ENCODE data around the gene NLRP6. TPM values are rescaled to one million over a fixed set of nuclear protein-coding genes. Genes with fewer than 3 reads are reported as not detected.

The NLRP6 gene
- total RNA-seq, 4 donors from 2014 or later: 0.23 to 1.9 TPM; not detected in 2

DNA sequence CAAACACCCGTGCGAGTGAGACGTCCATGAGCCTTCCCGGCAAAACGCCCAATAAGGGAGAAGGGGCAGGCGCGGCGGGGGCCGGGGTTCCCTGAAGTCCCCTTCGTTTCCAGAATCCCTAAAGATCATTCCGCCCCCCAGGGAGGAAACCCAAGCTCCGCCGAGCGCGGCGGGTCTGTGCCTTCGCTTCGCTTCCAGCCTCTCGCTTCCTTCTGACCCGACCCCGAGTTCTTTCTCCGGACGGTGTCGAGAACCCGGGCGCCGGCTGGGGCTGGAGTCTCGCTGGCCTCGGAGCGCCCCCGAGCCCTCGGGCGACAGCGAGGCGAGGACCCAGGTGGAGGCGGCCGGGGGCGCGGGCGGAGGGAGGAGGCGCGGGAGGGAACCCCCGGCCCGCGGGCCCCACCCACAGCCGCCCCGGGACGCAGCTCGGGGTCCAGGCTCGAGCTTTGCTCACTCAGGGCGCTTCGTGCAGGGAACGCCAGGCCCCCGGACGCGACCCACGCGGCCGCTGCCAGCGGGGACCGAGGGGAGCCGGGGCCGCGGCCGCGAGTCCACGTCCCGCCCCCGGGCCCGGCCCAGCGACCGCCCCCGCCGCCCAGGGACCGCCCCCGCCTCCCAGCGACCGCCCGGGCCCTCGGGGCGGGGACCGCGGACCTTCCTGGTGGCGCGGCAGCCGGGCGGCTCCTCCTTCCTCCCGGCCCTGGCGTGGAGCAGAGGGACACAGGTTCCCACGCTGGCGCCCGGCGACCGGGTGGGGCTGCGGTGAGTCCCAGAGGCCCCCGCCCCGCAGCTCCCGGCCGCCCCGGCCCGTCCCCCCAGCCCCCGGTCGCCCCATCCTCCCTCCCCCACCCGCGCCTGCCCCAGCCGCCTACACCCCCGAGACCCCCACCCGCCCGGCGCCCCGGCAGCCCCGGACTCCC lies 10.5 kb downstream of the NLRP6 start, which contains the start of gene PGGHG:
TSS of gene PGGHG (plus strand) at position 649 of the 920 bp plus-strand sequence. CDS start 691 bp downstream, outside the sequence.
- Histone ChIP-seq H3K27me3 (peaks cover 39% of the 10 kb centered on the region), H3K9me3 (no peaks in the 10 kb centered on the region), H3K36me3 (peaks cover 0 to 19% of the 10 kb centered on the region in 2 donors), H3K27ac (peak within 1 kb of the TSS in 3 of 4 donors; percentile 62 to 83 (median 81)), H3K4me3 (peak within 1 kb of the TSS; percentile 56 to 74), H3K4me1 (peaks cover 0 to 27% (median 10%) of the 10 kb centered on the region in 3 donors)
- 0% methylated on average over 1 to 10 of the region's 112 CpGs for WGBS, 2 donors (ENCODE audit: low coverage in 1 of 2)
- peak; percentile 90 for ATAC-seq
- TF ChIP-seq POLR2AphosphoS5 (IDR thresholded peaks at IDR 0.05): no peak
- TF ChIP-seq, protein P1, sequence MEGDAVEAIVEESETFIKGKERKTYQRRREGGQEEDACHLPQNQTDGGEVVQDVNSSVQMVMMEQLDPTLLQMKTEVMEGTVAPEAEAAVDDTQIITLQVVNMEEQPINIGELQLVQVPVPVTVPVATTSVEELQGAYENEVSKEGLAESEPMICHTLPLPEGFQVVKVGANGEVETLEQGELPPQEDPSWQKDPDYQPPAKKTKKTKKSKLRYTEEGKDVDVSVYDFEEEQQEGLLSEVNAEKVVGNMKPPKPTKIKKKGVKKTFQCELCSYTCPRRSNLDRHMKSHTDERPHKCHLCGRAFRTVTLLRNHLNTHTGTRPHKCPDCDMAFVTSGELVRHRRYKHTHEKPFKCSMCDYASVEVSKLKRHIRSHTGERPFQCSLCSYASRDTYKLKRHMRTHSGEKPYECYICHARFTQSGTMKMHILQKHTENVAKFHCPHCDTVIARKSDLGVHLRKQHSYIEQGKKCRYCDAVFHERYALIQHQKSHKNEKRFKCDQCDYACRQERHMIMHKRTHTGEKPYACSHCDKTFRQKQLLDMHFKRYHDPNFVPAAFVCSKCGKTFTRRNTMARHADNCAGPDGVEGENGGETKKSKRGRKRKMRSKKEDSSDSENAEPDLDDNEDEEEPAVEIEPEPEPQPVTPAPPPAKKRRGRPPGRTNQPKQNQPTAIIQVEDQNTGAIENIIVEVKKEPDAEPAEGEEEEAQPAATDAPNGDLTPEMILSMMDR (IDR thresholded peaks at IDR 0.05): no peak
- TF ChIP-seq EP300 (IDR thresholded peaks at IDR 0.05): no peak
- no peak for TF ChIP-seq POLR2A (IDR thresholded peaks at IDR 0.05)

DNA sequence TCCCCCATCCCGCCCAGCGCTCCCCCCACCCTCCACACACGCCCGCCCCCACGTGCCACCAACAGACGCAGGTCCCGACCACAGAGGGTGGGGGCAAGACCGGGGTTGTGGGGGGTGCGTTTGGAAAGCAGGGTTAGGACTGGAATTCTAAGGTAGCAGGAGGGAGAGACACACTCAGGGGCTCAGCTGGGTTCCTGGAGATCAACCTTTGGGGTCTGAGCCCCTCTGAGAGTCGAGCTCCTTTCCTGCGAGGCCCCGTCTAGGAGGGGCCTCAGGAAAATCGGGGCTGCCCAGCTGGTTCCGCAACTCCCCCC lies 11.1 kb downstream of the NLRP6 start:
- Histone ChIP-seq H3K4me1 (peaks cover 0 to 27% (median 10%) of the 10 kb centered on the region in 3 donors), H3K27me3 (peaks cover 32% of the 10 kb centered on the region), H3K27ac (peak overlapping the region in 3 of 4 donors; percentile 62 to 83 (median 81)), H3K36me3 (peaks cover 0 to 25% of the 10 kb centered on the region in 2 donors), H3K9me3 (no peaks in the 10 kb centered on the region), H3K4me3 (peak overlapping the region; percentile 56 to 74)
- peak; percentile 27 for ATAC-seq
- TF ChIP-seq EP300 (IDR thresholded peaks at IDR 0.05) (no peak), POLR2AphosphoS5 (IDR thresholded peaks at IDR 0.05) (no peak), POLR2A (IDR thresholded peaks at IDR 0.05) (no peak)
- TF ChIP-seq, protein P1 (IDR thresholded peaks at IDR 0.05): no peak
- no CpG with 5 or more reads among the region's 14 CpGs for WGBS, 2 donors (ENCODE audit: low coverage in 1 of 2)

DNA sequence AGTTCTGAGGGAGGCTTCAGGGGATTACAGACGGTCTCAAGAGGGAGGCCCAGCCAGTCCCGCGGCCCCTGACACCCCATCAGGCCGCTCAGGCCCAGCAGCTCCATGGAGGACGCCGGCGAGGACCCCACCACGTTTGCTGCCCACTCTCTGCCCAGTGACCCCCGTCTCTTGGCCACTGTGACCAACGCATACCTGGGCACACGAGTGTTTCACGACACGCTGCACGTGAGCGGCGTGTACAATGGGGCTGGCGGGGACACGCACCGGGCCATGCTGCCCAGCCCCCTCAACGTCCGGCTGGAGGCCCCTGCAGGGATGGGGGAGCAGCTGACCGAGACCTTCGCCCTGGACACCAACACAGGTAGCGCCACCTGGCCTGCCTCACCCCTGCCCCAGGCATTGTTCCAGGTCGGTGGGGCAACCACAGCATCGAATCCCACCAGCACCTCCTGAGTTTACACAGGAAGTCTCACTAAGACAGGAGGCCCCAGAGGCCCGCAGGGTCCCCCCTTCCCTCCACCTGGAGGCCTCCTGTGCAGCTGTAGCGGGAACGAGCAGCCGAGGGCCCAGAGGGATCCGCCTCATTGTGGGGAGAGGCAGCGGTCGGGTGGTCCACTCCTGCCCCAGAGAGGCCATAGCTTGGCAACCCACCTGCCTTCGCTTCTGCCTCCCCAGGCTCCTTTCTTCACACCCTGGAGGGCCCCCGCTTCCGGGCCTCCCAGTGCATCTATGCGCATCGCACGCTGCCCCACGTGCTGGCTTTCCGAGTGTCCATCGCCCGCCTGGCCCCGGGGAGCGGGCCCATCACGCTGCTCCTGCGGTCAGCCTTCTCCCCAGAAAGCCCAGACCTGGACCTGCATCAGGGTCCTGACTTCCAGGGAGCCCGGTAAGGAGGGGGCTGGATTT lies 11.8 kb downstream of the NLRP6 start:
- H3K4me1 ChIP-seq: peaks cover 0 to 27% (median 10%) of the 10 kb centered on the region in 3 donors
- TF ChIP-seq POLR2AphosphoS5 (IDR thresholded peaks at IDR 0.05): no peak
- TF ChIP-seq EP300 (IDR thresholded peaks at IDR 0.05): no peak
- TF ChIP-seq, protein P1 (IDR thresholded peaks at IDR 0.05): no peak
- no peak for TF ChIP-seq POLR2A (IDR thresholded peaks at IDR 0.05)
- 88 to 95% methylated on average over 9 to 10 of the region's 48 CpGs for whole genome bisulfite sequencing, 2 donors (ENCODE audit: low coverage in 1 of 2)
- no peak for ATAC-seq
- H3K27ac ChIP-seq: peak overlapping the region in 3 of 4 donors; percentile 62 to 83 (median 81)
- H3K27me3 ChIP-seq: peaks cover 26% of the 10 kb centered on the region
- peaks cover 0 to 31% of the 10 kb centered on the region in 2 donors for H3K36me3 ChIP-seq
- H3K9me3 ChIP-seq: no peaks in the 10 kb centered on the region
- H3K4me3 ChIP-seq: peak overlapping the region in 1 of 2 donors; percentile 74

DNA sequence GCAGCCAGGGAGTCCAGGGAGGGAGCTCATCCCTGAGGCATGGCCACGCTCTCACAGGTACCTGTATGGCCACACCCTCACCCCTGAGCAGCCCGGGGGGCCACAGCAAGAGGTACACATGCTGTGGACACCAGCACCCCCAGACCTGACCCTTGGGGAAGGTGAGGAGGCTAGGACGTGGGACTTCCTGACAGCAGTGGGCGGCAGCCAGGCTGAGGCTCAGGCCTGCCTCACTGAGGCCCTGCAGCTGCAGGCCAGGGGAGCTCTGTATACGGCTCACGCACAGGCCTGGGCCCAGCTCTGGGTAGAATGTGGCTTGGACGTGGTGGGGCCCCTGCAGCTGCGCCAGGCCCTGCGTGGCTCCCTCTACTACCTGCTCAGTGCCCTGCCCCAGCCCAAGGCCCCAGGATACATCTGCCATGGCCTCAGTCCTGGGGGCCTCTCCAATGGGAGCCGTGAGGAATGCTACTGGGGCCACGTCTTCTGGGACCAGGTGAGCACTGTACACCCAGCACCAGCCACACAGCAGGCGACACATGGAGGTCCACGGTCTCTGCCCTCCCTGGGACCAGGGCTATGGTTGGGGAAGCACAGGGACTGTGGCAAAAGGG lies 12.5 kb downstream of the NLRP6 start:
- WGBS, 2 donors (ENCODE audit: low coverage in 1 of 2): no CpG with 5 or more reads among the region's 13 CpGs
- Histone ChIP-seq H3K4me1 (peaks cover 0 to 27% (median 10%) of the 10 kb centered on the region in 3 donors), H3K27me3 (peaks cover 24% of the 10 kb centered on the region), H3K4me3 (no peak overlapping the region), H3K9me3 (no peaks in the 10 kb centered on the region), H3K36me3 (peaks cover 0 to 35% of the 10 kb centered on the region in 2 donors), H3K27ac (no peak overlapping the region)
- TF ChIP-seq, protein P1 (IDR thresholded peaks at IDR 0.05): no peak
- no peak for TF ChIP-seq POLR2A (IDR thresholded peaks at IDR 0.05)
- no peak for TF ChIP-seq POLR2AphosphoS5 (IDR thresholded peaks at IDR 0.05)
- no peak for TF ChIP-seq EP300 (IDR thresholded peaks at IDR 0.05)
- ATAC-seq: no peak

Measured in gastroesophageal sphincter (tissue), 4 donors.